HepG2 (cell line): ENCODE results near the gene RSBN1L. TPM values are rescaled to one million over a fixed set of nuclear protein-coding genes. Genes with fewer than 3 reads are reported as not detected.

Experiments used
- ATAC-seq: fragments of 200-7000 bp; cut with Tn5 transposase; 3 replicates; pipeline ENCODE4 v1.9.1; 2020; ENCODE audit warnings: mild to moderate bottlenecking, moderate library complexity
- BruUV-seq: library from RNA; stranded (reverse); fragments of 400-500 nt; replicated peaks from 2 replicates; lab custom pipeline; 2021; lab: Mats Ljungman, UMichigan
- CTCF ChIA-PET: fragments of 300-600 bp; formaldehyde crosslinking; extraction: SDS; loops from one replicate; lab custom pipeline; 2021; ENCODE audit warnings: low total read pairs, inconsistent platforms, low intra/inter-chr PET ratio; lab: Yijun Ruan, JAX
- POLR2A ChIA-PET: fragments of 350-600 bp; sonication (Branson Sonifier 250); formaldehyde crosslinking; loops from one replicate; lab custom pipeline; 2020; ENCODE audit warnings: antibody characterized with exemption, inconsistent platforms; lab: Yijun Ruan, JAX
- DNase-seq: peaks from one replicate; pipeline ENCODE4 v3.0.0-alpha.2; 2015; ENCODE audit warnings: low spot score
- FAIRE-seq: peaks from 3 replicates; lab custom pipeline; 2011; peaks lifted over from hg19 to GRCh38; lab: Jason Lieb, UNC
- H2AFZ ChIP-seq: one replicate; pipeline ENCODE4 v1.6.1; 2011; ENCODE audit warnings: low read length, inconsistent platforms
- H3K27ac ChIP-seq: fragments of 300-600 bp; 3 replicates; pipeline ENCODE4 v1.8.0; 2011; ENCODE audit warnings: mixed run types, mild to moderate bottlenecking, mixed read lengths, low read length, inconsistent platforms; ENCODE audit not compliant: insufficient read depth; ENCODE audit errors: extremely low read length
- H3K27me3 ChIP-seq, 2 experiments: fragments of 200-600 bp in 1 of 2; 2 replicates in 1 of 2; 3 replicates in 1 of 2; pipeline versions ENCODE4 v1.6.0 to v1.8.0; 2011; ENCODE audit warnings: low read length in 2 of 2, mild to moderate bottlenecking in 2 of 2, moderate library complexity in 2 of 2, inconsistent platforms in 1 of 2; ENCODE audit not compliant: insufficient read depth in 2 of 2, control insufficient read depth in 1 of 2
- H3K36me3 ChIP-seq, 2 experiments: fragments of 200-600 bp in 1 of 2; replicated peaks in 1 of 2; 2 replicates in 1 of 2; 3 replicates in 1 of 2; pipeline versions ENCODE4 v1.5.1 to v1.8.0; 2011; ENCODE audit warnings: low read length in 2 of 2, inconsistent platforms in 1 of 2; ENCODE audit not compliant: insufficient read depth in 2 of 2, control insufficient read depth in 1 of 2
- H3K4me1 ChIP-seq: 2 replicates; pipeline ENCODE4 v1.5.1; 2012; ENCODE audit warnings: low read length, inconsistent platforms; ENCODE audit not compliant: insufficient read depth
- H3K4me2 ChIP-seq: 2 replicates; pipeline ENCODE4 v1.6.0; 2011; ENCODE audit warnings: low read depth, low read length, inconsistent platforms
- H3K4me3 ChIP-seq, 3 experiments: fragments of 200-600 bp in 1 of 3; sonication (generic), shearing (Covaris generic) in 1 of 3; replicated peaks in 1 of 3; 2 replicates each; pipeline ENCODE4 v1.5.1; 2011 to 2016; ENCODE audit warnings: low read length in 3 of 3, inconsistent platforms in 2 of 3, low read depth in 2 of 3, mild to moderate bottlenecking in 2 of 3, control low read depth in 1 of 3, mixed read lengths in 1 of 3; ENCODE audit not compliant: insufficient read depth in 1 of 3
- H3K79me2 ChIP-seq: one replicate; pipeline ENCODE4 v1.6.1; 2011; ENCODE audit warnings: low read length, inconsistent platforms; ENCODE audit not compliant: insufficient read depth
- H3K9ac ChIP-seq: 2 replicates; pipeline ENCODE4 v1.6.0; 2011; ENCODE audit warnings: mild to moderate bottlenecking, low read depth, low read length, inconsistent platforms; ENCODE audit not compliant: insufficient read depth
- H3K9me3 ChIP-seq: 2 replicates; pipeline ENCODE4 v1.5.1; 2012; ENCODE audit warnings: mild to moderate bottlenecking, low read length
- H4K20me1 ChIP-seq: 2 replicates; pipeline ENCODE4 v1.6.0; 2011; ENCODE audit warnings: inconsistent platforms, mild to moderate bottlenecking, low read length, moderate library complexity; ENCODE audit not compliant: insufficient read depth
- DMTF1 ChIP-seq: sonication (generic); formaldehyde crosslinking; IDR thresholded peaks from 2 replicates; pipeline ENCODE4 v1.4.0; 2020; ENCODE audit warnings: mild to moderate bottlenecking, missing genetic modification reagents
- FOXP1 ChIP-seq, 2 experiments: fragments of 450-650 bp in 1 of 2; IDR thresholded peaks; 2 replicates each; pipeline ENCODE4 v1.6.1; 2017 to 2018; ENCODE audit warnings: antibody characterized with exemption in 1 of 2
- GMEB1 ChIP-seq: sonication (generic); formaldehyde crosslinking; IDR thresholded peaks from 2 replicates; pipeline ENCODE4 v1.5.1; 2020; ENCODE audit warnings: missing genetic modification reagents, mild to moderate bottlenecking, borderline replicate concordance
- WGBS: methylation state at CpG from one replicate; pipeline ENCODE4 v1.1.6; 2017; ENCODE audit warnings: low lambda C conversion rate; 5-methylcytosine and 5-hydroxymethylcytosine counted together
- in situ Hi-C: cut with HindIII; loops from 2 replicates; pipeline ENCODE4 v1.10.0; 2017; ENCODE audit warnings: low pct_unique_long_range_greater_than_20kb; ENCODE audit not compliant: extremely low pct_ligation_motif_present
- intact Hi-C: fragments of 100-400 bp; cut with micrococcal nuclease; formaldehyde crosslinking; loops from one replicate; pipeline ENCODE4 v1.10.0; 2022; ENCODE audit not compliant: unreplicated experiment
- polyA plus RNA-seq, 8 experiments: library from polyadenylated mRNA; depleted of rRNA in 3 of 8; stranded (reverse) in 7 of 8; unstranded in 1 of 8; fragments of >200 nt; fragmentation: Illumina TruSeq in 4 of 8; extraction: Trizol in 4 of 8; gene quantifications; 2 replicates each; pipeline versions ENCODE4 v1.2.1 to v1.2.3, GENCODE V29; 2011 to 2016; ENCODE audit warnings: low read depth in 4 of 8, missing spikeins in 1 of 8, mixed read lengths in 1 of 8; ENCODE audit not compliant: insufficient read depth in 1 of 8
- total RNA-seq, 5 experiments: library from RNA; depleted of rRNA; stranded (reverse); fragments of >200 nt; fragmentation: Illumina TruSeq; extraction: Trizol; gene quantifications; 2 replicates each; pipeline ENCODE4 v1.2.3, GENCODE V29; 2016; ENCODE audit warnings: low read depth in 1 of 5

The RSBN1L gene
- total and polyA plus RNA-seq, 2 of the 13 experiments (the other 11 are each of a cell fraction or from before 2014, with no cell fraction given), result 7.7 to 21.3 TPM

GRCh38 chr7:77778535-77778934, 82.3 kb downstream of the RSBN1L start (continued):
- no peak for TF ChIP-seq GMEB1 (CRISPR knock-in tag)

- WGBS, result 95% methylated on average over 4 of the region's 4 CpGs
- no peak for FAIRE-seq
- Histone ChIP-seq H3K9me3 (peaks cover 12% of the 10 kb centered on the region), H3K4me2 (no peak overlapping the region), H3K27me3 (no peaks in the 10 kb centered on the region), H3K4me1 (peaks cover 14% of the 10 kb centered on the region), H3K4me3 (no peak overlapping the region), H2AFZ (no peak overlapping the region), H4K20me1 (no peaks in the 10 kb centered on the region), H3K36me3 (peaks cover 3 to 25% of the 10 kb centered on the region in 2 experiments; a peak in 4 of 5 replicates), H3K27ac (no peak overlapping the region), H3K79me2 (no peaks in the 10 kb centered on the region), H3K9ac (no peak overlapping the region)
- intact Hi-C loops (no loop called here), in situ Hi-C loops (no loop called here)
- no TSS peak for BruUV-seq
- ChIA-PET CTCF (no interaction called here), POLR2A (no interaction called here)
- no peak for ATAC-seq
- TF ChIP-seq DMTF1 (no peak), FOXP1 (IDR thresholded peaks at IDR 0.05) (no peak), FOXP1 (CRISPR knock-in tag; IDR thresholded peaks at IDR 0.05) (0 out of 2 replicates have a peak, but pooled peaks have one; percentile 27)
- no peak for DNase-seq
These were observed 86.1 kb downstream of the RSBN1L start for GRCh38 chr7:77782383-77782782.
